ENCODE measurements around the gene LSAMP.

The LSAMP gene

DNA sequence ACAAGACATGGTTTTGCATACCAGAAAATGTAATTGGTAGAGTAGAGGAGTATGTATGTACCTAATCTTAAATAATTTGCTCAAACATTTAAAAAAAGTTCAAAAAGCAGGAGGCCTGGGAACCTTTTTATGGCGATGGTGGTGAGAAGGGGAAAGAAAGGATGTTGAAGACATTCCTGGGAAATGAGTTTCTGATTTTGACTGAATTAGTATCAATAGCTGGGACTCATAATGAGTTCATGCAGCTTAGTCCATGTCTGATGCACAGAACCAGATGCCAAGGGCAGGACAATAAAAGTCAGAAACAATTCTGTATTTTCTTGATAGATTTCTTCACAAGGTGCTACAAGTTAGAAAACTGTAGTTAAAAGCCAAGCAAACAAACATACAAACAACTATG, 426.6 kb downstream of the LSAMP start:
- no peak for DNase-seq (ENCODE audit: low read depth in 2 of 2)

DNA sequence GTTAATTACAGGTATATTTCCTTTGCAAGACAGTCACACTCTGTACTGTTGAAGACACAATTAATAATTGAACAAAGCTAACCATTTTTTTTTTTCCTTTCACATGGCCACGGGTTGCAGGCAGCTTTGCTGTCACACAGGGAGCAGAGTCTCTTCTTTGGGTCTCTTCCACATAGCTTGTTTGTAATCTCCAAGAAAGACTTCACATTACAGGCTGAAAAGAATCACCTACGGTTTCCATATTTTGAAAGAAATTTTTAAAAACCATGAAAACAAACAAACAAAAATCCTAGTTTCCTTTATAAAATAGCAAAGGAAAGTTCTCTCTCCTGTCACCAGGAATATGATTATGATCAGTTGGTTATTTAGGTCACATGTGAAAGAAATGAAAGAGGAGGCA, 429.4 kb downstream of the LSAMP start:
- no peak for DNase-seq (ENCODE audit: low read depth in 2 of 2)

DNA sequence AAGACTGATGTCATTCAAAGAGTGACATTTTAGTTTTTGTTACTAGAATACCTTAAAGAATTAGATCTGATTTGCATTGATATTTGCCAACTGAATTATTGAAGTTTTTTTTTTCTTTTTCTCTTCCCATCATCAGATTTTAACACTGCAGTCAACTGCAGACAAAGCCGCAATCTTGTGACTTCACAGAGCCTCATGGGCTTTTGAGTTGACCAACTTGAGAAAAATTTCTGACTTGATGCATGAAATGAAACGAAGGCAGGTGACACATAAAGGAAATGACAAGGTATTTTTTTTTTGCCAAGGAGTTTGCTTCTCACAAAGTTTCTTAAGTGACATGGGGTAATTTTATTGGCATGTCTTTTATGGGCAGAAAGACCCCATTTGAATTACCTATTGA, 438.3 kb downstream of the LSAMP start:
- no peak for DNase-seq (ENCODE audit: low read depth in 2 of 2)

DNA sequence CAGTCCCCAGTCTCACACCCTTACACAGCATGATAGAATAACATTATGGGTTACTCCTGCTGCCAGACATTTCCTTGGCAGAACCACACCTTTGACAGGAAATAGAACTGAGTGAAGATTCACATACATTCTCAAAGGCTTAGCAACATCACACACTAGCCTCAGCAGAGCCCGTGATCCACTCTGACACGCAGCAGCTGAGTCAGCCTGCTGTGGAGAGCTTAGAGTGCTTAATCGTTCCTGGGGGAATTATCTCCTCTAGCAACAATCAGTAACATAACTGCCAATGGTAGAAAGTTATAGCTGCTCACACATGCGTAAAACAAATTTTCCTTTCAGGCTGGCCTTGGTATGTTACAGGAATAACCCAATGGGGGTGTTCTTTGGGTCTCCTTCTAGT, 439.9 kb downstream of the LSAMP start:
- no peak for DNase-seq (ENCODE audit: low read depth in 2 of 2)

DNA sequence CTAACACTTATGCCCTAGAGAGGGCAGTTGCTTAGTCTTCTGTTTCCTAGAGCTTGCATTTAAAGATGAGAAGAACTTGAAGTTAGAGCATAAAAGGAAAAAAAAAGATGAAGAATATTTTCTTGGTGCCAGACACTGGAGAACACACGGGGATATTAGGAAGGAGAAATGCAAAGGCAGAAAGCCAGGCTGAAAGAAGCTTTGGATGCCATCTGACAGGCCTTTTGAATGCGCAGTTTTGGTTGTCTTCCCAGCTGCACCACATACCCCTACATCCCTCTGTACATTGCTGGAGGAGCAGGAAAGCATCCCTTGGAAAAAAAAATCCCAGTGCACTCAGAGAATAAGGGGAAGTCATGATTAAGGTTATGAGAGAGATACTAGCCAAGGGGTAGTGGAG, 443.1 kb downstream of the LSAMP start:
- DNase-seq (ENCODE audit: low read depth in 2 of 2) = no peak

DNA sequence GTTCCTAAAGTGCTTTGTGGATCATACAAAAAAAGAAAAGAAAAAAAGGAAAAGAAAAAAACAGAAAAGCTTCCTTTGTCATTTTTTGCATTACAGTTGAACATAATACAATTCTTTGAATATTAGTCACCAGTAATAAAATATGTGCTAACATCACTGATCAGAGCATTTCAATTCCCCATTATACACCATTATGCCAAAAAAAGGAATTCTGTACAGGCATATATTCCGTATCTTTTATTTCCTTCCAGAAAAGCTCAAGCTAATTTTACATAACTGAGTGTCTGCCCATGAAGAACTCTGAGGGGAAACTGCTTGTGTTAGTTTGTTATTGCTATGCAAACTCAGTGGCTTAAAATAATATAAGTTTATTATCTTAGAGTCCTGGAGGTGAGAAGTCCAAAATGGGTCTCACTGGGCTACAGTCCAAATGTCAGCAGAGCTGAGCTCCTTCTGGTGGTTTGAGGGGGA, 444.1 kb downstream of the LSAMP start:
- no peak for DNase-seq (ENCODE audit: low read depth in 2 of 2)

DNA sequence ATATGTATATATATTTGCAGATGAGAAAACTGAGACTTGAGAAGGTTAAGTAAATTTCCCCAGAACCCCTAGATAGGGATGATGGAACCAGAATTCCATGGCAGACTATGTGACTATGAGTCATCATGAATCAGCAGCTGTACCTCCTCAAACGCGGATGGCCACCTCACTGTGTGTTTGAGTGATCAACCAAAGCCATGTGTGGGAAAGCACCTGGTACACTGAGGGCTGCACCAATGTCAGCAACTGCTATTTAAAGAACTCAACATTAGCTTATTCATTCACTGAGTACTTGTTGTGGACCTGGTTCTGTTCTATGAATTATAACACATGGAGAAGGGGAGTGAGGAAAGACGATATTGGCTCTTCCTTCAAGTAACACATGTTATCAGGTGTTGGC, 445.0 kb downstream of the LSAMP start:
- DNase-seq (ENCODE audit: low read depth in 2 of 2) = no peak

DNA sequence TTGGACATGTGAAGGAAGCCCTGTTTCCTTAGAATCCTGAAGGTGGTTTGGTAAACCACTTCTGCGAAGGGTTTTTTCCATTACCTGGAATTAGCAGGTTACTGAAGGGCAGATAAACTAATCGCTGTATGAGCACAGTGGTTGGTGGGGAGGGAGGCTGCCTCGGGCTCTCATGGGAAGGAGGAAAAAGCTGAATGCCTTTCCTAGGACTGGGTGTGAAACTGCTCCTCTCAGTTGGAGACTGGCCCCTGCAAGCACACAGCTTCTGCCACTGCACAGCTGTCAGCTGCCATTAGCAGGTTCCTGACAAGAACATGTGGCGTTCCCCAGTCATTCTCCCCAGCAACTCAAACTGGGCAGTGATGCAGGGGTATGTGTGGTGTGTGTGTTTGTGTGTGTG, 445.7 kb downstream of the LSAMP start:
- DNase-seq (ENCODE audit: low read depth in 2 of 2) = no peak

DNA sequence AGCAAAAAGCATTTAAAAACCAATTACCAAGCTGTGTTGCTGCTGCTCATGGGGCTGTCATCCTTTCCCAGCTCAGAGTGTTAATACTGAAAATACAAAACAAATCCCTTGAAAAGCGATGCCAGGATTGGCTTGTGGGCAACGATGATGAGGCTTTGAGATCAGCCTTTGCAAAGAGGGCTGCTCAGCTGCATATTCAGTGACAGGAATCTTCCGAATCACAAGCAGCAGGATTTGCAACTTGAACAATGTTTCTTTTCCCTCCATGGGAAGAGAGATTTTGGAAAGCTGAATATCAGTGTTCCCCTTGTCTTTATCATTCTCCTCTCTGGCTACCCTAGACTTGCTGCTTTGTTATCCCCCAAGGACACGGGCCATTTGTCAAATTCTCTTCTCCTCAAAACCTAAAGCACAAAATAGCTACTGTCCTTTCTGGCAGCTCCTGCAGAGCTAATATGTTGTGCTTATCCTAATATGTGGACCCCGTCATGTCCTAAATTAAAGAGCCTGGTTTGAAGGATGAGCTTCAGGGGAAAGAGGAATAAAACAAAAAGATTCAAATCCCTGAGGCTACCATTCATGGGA, 446.2 kb downstream of the LSAMP start:
- no peak for DNase-seq (ENCODE audit: low read depth in 2 of 2)

DNA sequence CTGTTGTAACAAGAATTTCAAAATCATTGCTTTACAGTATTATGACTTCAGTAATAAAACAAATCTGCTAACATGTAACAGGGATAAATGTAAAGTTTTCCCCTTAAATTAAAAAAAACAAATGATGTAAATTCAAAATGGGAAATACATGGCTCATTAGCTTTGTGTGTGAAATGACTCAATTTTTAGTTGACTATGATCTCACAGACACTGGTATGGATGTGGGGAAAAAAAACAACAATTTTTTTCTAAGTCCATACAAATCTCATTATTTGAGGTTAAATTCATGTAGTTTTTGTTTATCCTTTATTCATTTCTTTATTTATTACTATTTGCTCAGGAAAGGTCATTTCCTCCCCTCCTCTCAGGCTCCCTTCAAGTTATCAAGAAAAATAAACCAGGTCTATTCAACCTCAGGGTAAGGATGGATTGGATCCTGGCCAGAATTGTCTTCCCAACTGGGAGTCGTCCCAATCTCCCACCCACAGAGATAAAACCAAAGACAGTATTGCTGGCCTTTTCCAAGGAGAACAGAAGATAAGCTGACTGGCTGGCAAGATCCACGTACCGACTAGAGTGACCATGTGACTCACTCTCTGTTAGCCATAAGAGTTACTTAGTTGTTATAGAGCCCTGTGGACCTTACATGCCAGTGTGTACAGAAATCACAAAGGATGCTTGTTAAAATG, 448.7 kb downstream of the LSAMP start:
- DNase-seq (ENCODE audit: low read depth in 2 of 2) = no peak

DNA sequence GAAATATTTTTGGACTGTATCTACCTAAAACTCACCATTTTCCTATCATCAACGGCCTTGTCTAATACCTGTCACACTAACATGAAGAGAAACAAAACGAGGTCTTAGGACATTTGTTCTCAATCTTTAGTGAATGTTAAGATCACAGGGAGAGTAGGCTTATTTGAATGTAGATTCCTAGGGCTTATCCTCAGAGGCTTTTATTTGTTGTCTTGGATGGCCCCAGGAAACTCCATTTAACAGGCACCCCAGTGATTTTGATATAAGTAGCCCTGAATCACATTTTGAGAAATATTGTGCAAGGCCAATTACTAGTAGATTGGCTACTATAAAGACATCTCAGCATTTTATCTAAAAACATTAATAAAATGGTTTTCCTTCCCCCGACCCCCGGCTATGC, 454.6 kb downstream of the LSAMP start:
- DNase-seq (ENCODE audit: low read depth in 2 of 2) = no peak

DNA sequence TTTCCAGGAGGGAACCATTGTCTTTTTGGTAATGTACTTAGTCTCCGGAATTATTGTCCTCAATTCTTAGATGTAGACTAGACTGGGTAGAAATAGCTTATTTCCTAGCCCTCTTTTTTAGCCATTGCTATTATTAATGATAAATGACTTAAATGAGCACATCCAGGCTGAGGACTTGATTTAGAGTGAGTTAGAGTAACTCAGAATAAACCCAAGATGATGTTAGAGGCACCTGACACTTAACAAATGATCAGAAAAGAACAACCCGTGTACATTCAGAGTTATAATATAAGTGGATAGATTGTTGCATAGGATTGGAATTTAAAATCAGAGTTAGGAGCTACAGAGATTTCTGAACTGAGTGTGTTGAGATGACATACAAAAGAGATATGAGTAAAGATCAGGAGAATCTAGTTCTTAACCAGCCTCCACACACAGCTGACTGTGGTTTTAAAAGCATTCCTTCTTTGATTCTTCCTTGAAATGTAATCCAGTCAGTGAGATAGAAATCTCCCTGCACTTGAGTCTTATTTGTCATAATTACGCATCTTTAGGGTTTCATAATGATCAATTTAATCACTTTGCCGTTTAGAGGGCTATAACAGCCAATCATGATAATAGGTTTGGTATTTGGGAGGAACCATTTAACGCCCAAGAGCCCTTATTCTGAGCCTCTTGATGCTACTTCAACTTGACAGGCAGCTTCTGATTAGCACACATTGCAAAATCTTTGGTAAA, 455.4 kb downstream of the LSAMP start:
- DNase-seq (ENCODE audit: low read depth in 2 of 2) = no peak

DNA sequence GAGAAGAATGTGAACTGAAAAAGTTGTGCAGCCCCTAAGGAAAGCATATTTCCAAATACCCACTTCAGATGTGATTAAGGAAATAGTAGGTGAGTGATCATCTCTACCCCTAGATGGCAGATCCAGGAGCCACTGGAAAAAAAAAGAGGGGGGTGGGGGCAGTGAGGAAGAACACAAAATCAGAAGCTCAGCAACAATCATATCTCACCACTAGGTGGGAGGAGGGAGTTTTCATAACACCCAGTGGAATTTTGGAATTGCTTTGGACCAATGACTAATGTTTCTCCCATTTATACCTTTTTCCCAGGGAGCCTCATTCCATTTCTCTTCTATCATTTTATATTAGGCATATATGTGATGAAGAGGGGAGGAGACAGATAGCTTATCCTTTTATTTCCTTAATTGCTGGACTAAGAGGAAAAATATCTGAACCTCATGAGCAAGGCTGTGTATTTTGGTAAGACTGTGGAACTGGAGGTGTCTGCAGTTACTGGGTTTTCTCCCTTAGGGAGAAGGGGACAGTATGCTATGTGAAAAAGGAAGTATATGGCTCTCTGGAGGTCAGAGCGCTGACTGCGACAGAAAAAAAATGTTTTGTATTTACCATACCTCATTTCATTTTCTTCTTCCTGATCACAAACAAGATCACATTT, 458.6 kb downstream of the LSAMP start:
- no peak for DNase-seq (ENCODE audit: low read depth in 2 of 2)

DNA sequence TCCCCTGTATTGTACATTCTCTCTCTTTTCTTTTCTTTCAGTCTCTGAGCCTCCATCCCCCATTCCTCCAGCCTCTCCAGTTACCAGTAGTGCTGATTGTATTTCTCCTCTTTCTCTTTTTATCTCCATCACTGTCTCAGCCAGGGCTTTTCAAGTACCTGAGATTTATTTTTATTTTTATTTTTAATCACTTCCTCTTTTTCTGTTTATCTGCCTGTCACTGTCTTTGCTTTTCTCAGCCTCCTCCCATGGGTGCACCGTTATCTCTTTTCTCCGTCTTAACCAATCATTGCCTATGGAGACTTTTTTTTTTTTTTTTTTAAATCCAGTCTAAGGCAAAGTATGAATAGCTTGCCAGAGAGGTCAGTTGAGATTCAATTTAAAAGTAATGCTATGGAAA, 462.7 kb downstream of the LSAMP start:
- DNase-seq (ENCODE audit: low read depth in 2 of 2) = no peak

DNA sequence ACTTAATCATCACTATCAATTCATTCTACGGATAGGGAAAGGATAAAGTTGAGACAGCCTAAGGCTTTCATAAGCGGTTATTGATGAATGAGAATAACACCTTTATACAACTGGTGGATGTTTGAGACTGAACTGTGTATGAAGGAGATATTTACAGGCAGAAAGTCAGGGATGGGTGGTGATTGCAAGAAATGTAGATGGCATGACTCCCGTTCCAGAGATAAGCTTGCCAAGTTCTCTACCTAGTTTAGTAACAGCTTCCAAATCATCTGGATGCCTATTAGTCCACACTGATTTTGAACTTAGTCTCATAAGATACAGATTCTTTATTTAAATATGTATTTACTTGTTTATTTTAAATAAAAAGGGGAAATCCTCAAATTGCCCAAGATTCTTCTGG, 463.2 kb downstream of the LSAMP start:
- no peak for DNase-seq (ENCODE audit: low read depth in 2 of 2)

DNA sequence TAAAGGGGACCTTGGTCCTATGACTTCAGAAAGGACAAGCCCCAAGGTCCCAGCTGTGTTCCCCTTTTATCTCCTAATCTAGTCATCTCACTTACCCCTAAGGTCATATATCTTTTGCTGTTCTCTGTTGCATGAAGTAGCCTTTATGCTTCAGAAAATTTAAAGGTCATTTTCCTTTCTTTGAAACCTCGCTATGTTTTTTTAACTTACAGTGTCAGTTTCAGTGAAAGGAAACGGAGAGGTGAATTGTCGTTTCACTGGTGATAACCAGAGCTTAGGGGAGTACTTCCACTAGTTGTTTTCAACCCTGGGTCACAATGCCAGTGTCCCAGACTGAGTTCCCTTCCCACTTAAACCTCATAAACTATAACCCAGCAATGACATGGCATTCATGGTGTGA, 464.6 kb downstream of the LSAMP start:
- no peak for DNase-seq (ENCODE audit: low read depth in 2 of 2)

DNA sequence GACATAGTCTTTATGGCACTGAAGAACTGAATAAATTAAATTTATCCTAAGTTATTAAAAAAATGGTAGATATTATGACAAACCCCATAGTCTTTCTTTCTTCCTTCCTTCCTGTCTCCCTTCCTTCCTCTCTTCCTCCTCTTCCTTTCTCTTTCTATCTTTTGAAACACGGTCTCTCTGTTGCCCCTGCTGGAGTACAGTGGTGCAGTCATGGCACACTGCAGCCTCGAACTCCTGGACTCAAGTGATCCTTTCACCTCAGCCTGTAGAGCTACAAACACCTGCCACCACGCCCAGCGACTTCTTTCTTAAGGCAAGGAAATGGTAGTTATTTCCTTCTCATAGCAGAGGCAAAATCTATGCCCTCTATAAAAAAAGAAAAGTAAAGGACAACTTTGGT, 467.4 kb downstream of the LSAMP start:
- no peak for DNase-seq (ENCODE audit: low read depth in 2 of 2)

DNA sequence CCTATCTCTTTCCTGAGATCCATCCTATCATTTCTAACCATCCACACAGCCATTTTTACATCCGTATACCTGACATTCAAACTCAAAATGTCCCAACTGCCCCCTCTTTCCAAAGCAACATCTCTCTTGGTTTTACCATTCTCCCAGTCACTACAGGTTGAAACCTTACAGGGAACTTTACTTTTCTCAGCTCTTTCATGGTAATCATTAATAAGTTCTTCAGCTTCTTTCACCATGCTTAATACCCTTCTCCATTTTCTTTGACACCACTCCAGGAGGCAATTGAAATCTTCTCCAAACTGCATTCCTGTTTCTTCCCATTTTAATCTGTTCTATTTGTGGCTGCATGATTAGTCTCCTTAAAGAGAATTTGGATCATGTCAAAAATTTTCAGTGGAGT, 469.5 kb downstream of the LSAMP start:
- no peak for DNase-seq (ENCODE audit: low read depth in 2 of 2)

DNA sequence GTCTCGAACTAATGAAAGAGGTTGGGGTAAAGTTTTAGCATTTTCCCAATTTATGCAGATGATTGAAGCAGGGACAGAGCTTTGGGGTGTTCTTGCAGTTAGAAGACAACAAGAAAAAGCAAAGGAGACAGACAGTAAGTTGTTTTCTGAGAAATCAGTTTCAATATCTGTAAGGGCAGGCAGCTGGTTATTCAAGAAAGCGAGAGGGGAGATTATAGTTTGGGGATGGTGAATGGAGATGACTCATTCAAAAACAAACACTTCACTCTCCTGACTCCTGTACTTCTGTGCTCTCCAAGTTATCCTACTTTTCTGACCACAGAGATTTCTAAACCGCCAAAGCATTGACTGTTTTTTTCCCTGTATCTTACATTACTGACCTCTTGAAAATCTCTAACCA, 469.9 kb downstream of the LSAMP start:
- no peak for DNase-seq (ENCODE audit: low read depth in 2 of 2)

DNA sequence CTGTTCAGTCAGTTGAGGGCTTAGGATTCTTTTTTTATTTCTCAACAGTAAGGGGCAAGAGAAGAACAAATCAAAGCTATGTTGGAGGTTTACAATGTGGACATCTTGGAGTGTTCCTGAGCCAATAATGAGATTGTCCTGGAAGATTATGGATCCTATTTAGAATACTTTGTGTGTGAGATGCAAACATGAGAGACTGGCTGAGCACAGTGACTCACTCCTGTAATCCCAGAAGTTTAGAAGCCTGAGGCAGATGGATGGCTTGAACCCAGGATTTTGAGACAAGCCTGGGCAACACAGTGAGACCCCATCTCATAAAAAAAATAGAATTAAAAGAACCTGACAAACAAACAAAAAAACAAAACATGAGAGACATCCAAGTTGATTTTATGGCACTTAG, 470.3 kb downstream of the LSAMP start:
- DNase-seq (ENCODE audit: low read depth in 2 of 2) = no peak

DNA sequence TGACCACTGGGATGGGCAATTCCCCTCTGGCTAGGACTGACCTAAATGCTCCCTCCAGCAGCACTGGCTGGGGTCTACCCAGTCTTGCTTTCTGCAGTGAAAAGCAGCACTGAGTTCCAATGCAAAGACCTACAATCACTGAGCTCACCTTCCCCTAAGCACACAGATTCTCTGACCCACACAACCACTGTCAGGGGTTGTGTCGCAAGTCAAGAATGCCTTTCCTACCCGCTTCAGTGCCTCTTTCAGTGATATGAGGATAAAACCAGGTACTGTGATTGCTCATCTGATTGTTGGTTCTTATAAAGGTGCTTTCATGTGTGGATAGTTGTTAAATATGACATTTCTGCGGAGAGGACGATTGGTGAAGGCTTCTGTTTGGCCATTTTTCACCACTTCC, 476.4 kb downstream of the LSAMP start:
- no peak for DNase-seq (ENCODE audit: low read depth in 2 of 2)

DNA sequence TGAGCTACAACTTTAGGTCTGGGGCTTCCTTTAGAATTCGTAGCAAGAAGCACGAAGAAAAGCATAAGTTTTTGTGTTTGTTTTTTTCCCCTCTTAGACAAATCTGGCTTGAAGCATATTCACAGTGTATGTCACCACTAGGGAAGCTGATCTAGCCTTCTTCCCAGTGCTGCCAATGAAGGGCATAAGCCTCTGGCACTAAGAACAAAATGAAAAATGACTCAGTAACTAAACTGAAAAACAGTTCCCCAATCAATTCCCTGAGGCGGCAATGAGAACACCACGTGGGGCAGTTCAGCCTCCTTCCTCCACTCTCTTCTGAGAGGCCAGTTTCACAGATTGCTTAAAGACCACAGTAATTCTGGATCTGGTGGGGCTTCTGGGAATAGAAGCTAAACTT, 483.9 kb downstream of the LSAMP start:
- no peak for DNase-seq (ENCODE audit: low read depth in 2 of 2)

DNA sequence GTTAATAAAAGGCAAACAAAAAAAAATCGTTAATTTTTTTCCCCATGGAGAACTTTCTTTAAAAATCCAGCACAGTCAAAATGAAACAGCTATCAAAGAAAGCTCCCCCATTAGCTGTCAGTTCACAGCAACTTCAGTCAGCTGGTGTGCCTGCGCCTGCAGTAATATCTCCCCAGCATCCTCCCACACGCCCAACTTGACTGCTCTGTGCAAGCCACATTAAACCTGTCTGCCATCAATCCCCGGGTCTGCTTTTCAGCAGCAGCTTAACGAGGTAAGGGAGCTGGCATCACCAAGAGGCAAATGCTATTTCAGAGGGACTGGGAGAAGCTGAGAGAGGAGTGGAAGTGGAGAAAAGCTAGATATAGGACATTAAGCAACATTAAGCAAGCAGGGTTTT, 484.5 kb downstream of the LSAMP start:
- DNase-seq (ENCODE audit: low read depth in 2 of 2) = no peak
